ENCODE measurements around the gene HLA-DRA. TPM values are rescaled to one million over a fixed set of nuclear protein-coding genes. Genes with fewer than 3 reads are reported as not detected.
"Not testable (repeated sequence)": the region's sequence is repeated elsewhere in the genome, so short reads cannot be mapped to it uniquely, and the experiment has no call there.

Gene HLA-DRA
- total RNA-seq, 3 donors from 2014 or later: 14.2 to 37.3 (median 18.4) TPM

DNA sequence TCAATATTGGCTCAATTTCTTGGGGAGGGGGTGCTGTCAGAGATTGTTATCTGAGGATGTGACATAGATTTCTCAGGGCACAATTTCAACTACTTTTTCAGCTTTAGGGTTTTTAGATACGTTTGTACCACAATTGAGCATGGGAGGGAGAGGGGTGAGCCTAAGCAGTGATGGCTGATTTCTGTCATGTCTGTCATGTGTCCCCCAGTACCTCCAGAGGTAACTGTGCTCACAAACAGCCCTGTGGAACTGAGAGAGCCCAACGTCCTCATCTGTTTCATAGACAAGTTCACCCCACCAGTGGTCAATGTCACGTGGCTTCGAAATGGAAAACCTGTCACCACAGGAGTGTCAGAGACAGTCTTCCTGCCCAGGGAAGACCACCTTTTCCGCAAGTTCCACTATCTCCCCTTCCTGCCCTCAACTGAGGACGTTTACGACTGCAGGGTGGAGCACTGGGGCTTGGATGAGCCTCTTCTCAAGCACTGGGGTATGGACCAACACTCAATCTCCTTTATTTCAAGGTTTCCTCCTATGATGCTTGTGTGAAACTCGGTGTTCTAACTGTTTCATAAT lies 3.4 kb downstream of the HLA-DRA start:
- no peak overlapping the region for H3K4me3 Mint-ChIP-seq
- ATAC-seq: no peak

DNA sequence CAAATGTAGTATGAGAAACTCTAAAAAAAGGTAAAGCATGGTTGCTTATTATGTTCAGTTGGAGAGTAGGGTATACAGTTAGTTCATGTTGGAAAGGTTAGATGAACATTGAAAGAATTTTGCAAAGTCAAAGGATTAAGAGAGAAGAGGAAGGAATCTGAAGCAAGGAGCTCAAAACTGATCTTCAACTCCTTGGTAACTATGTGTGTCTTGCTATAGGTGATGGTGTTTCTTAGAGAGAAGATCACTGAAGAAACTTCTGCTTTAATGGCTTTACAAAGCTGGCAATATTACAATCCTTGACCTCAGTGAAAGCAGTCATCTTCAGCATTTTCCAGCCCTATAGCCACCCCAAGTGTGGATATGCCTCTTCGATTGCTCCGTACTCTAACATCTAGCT lies 4.7 kb downstream of the HLA-DRA start:
- no peak overlapping the region for H3K4me3 Mint-ChIP-seq
- ATAC-seq: no peak
- no peak for DNase-seq
- no peaks in the 10 kb centered on the region for H3K36me3 Mint-ChIP-seq (ENCODE audit: insufficient read depth)
- peaks cover 8% of the 10 kb centered on the region for H3K4me1 Mint-ChIP-seq (ENCODE audit: low read depth)
- peaks cover 22% of the 10 kb centered on the region for H3K27me3 Mint-ChIP-seq (ENCODE audit: low read depth)
- H3K9me3 Mint-ChIP-seq: no peaks in the 10 kb centered on the region

More for the DNA sequence above, 3.4 kb downstream of the HLA-DRA start:
- no peaks in the 10 kb centered on the region for H3K36me3 Mint-ChIP-seq (ENCODE audit: insufficient read depth)
- H3K9me3 Mint-ChIP-seq: no peaks in the 10 kb centered on the region
- H3K4me1 Mint-ChIP-seq (ENCODE audit: low read depth): peaks cover 12% of the 10 kb centered on the region
- DNase-seq: no peak
- peaks cover 20% of the 10 kb centered on the region for H3K27me3 Mint-ChIP-seq (ENCODE audit: low read depth)

DNA sequence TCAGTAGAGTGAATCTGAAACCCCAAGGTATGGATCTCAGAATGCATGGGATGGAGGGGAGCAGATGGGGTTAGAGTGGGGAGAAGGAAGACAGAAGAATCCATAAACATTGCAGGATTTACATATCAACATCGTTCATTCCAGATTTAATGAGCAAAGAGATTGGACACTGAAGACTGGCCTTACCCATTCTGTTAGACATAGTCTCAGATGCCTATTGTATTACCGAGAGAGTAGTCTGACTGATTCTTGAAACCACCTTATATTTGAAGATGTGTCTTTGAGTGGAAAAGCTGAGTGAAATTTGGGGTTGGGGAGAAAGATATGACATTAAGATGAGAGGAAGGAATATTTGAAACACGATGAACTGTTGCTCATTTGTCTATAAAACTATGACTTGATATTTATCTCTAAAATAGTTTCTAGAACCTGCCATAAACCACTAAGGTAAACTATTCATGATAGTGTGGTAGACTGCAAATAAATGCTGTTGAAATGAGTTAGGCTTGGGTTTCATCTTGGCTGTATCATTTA lies 5.7 kb downstream of the HLA-DRA start:
- Mint-ChIP-seq H3K36me3 (ENCODE audit: insufficient read depth) (no peaks in the 10 kb centered on the region), H3K27me3 (ENCODE audit: low read depth) (peaks cover 18% of the 10 kb centered on the region), H3K4me1 (ENCODE audit: low read depth) (peaks cover under 1% of the 10 kb centered on the region), H3K9me3 (no peaks in the 10 kb centered on the region), H3K4me3 (no peak overlapping the region)
- ATAC-seq: peak; percentile 51 to 61
- no peak for DNase-seq

DNA sequence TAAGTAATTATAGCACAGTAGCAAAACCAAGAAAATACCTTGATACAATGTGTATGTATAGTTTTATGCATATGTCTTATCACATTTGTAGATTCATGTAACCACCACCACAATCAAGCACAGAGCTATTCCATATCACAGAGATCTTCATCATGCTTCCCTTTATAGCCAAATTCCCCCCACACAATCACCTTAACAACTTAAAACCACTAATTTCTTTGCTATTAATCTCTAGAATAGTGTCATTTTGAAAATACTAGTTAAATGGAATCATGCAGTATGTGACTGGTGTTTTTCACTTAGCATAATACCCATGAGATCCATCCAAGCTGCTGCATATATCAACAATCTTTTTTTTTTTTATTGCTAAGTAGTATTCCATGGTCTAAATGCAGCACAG lies 8.2 kb downstream of the HLA-DRA start:
- H3K9me3 Mint-ChIP-seq: peaks cover 5% of the 10 kb centered on the region
- no peaks in the 10 kb centered on the region for H3K36me3 Mint-ChIP-seq (ENCODE audit: insufficient read depth)
- no peak for DNase-seq
- H3K27me3 Mint-ChIP-seq (ENCODE audit: low read depth): peaks cover 27% of the 10 kb centered on the region
- H3K4me3 Mint-ChIP-seq: no peak overlapping the region
- peak in 1 of 2 donors; percentile 38 for ATAC-seq
- H3K4me1 Mint-ChIP-seq (ENCODE audit: low read depth): no peaks in the 10 kb centered on the region

DNA sequence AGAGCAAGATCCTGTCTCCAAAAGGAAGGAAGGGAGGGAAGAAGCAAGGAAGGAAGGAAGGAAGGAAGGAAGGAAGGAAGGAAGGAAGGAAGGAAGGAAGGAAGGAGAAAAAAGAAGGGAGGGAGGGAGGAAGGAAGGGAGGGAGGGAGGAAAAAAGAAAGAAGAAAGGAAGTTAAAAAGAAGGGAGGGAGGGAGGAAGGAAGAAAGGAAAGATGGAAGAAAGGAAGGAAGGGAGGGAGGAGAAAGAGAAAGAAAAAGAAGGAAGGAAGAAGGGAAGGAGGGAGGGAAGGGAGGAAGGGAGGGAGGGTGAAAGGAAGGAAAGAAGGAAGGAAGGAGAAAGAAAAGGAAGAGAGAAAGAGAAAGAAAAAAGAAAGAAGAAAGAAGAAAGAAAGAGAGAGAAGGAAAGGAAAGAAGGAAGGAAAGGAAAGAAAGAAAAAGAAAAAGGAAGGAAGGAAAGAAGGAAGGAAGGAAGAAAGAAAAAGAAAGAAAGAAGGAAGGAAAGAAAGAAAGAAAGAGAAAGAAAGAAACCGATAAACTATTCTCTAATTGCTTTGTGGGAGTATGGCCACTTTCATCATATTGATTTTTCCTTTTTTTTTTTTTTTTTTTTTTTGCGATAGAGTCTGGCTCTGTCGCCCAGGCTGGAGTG lies 9.5 kb downstream of the HLA-DRA start:
- H3K9me3 Mint-ChIP-seq: peaks cover 5% of the 10 kb centered on the region
- DNase-seq (no peak), ATAC-seq (no peak)
- no peaks in the 10 kb centered on the region for H3K4me1 Mint-ChIP-seq (ENCODE audit: low read depth)
- no peaks in the 10 kb centered on the region for H3K36me3 Mint-ChIP-seq (ENCODE audit: insufficient read depth)
- H3K27me3 Mint-ChIP-seq (ENCODE audit: low read depth): peaks cover 31% of the 10 kb centered on the region
- no peak overlapping the region for H3K4me3 Mint-ChIP-seq

DNA sequence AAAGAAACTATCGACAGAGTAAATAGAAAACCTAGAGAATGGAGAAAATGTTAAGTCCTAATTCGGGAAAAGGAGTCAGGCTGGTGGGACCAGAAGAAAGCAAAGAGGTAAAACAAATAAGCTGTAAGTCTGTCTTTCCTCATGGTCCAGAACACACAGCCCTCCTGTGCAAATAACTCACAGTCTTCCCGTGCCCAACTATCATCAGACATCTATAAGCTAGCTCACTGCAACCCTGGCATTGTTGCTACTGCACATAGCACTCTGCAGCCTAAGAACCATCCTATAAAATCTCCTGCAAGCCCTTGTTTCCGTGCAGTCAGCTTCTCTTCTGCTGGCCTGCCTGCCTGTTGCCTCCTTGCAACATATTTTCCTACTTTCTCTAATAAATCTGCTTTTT lies 17.4 kb downstream of the HLA-DRA start:
- Mint-ChIP-seq H3K9me3 (peaks cover 4% of the 10 kb centered on the region), H3K27me3 (ENCODE audit: low read depth) (peaks cover 52% of the 10 kb centered on the region), H3K4me1 (ENCODE audit: low read depth) (peaks cover 3% of the 10 kb centered on the region), H3K4me3 (no peak overlapping the region), H3K36me3 (ENCODE audit: insufficient read depth) (no peaks in the 10 kb centered on the region)
- ATAC-seq (no peak), DNase-seq (no peak)

DNA sequence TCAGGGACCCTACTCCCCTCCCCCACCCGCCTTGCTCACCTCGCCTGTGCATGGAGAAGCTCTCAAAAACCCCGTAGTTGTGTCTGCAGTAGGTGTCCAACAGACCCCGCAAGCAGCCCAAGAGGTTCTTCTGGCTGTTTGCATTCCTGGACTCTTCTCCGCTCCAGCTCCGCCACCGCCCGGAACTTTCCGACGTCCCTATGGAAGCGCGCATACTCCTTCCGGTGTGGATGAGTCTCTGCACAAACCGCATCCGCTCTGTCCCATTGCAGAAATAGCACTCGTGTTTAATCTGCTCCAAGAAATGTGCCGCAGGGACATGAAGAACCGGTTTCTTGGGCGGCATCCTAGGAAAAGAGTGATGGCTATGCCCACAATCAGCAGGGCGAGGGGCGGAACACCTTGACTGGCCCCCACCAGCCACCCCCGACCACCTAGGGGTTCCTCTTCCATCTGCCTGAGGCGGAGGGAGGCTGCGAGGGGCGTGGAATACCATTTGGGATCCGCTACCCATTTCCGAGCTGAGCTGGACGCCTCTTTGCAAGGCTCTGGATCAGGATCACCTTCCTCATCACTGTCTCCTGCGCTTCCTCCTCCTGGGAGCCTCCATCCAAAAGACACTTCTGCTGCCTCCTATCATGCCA lies 20.2 kb downstream of the HLA-DRA start:
- Mint-ChIP-seq H3K36me3 (ENCODE audit: insufficient read depth) (no peaks in the 10 kb centered on the region), H3K4me3 (no peak overlapping the region), H3K27me3 (ENCODE audit: low read depth) (peaks cover 50% of the 10 kb centered on the region), H3K9me3 (peaks cover 4% of the 10 kb centered on the region), H3K4me1 (ENCODE audit: low read depth) (peaks cover 10% of the 10 kb centered on the region)
- ATAC-seq: no peak
- no peak for DNase-seq

DNA sequence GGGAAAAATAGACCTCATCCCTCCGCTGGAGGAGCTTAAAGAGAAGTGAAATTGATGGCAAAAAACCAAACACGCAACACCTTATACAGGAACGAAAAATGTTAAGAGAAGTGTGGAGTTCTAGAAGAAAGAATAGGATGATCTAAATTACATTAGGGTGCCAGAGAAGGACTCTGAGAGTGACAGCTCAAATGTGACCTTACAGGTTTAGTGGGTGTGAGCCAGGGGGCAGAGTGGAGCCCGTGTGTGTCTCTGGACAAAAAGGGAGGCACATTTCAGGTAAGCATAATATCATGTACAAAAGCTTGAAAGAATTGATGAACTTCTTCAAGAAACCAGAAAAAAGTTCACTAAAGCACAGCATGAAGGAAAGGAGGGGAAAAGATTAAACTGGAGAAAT lies 20.8 kb downstream of the HLA-DRA start:
- DNase-seq (no peak), ATAC-seq (no peak)
- peaks cover 10% of the 10 kb centered on the region for H3K9me3 Mint-ChIP-seq
- H3K4me3 Mint-ChIP-seq: peak overlapping the region; percentile 24
- H3K4me1 Mint-ChIP-seq (ENCODE audit: low read depth): peaks cover 10% of the 10 kb centered on the region
- peaks cover 54% of the 10 kb centered on the region for H3K27me3 Mint-ChIP-seq (ENCODE audit: low read depth)
- no peaks in the 10 kb centered on the region for H3K36me3 Mint-ChIP-seq (ENCODE audit: insufficient read depth)

DNA sequence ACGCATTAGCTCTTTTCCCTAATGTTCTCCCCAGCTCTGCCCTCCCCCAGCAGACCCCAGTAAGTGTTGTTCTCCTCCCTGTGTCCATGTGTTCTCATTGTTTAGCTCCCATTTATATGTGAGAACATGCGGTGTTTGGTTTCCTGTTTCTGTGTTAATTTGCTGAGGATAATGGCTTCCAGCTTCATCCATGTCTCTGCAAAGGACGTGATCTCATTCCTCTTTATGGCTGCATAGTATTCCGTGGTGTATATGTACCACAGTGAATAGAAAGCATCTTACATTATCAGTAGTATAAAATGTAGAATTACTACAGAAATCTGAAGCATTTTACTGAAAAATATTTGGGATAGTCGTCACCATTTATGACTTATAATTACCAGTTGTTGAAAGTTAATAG lies 21.8 kb downstream of the HLA-DRA start:
- ATAC-seq (no peak), DNase-seq (no peak)
- H3K4me3 Mint-ChIP-seq: no peak overlapping the region
- H3K27me3 Mint-ChIP-seq (ENCODE audit: low read depth): peaks cover 50% of the 10 kb centered on the region
- peaks cover 10% of the 10 kb centered on the region for H3K4me1 Mint-ChIP-seq (ENCODE audit: low read depth)
- H3K9me3 Mint-ChIP-seq: peaks cover 12% of the 10 kb centered on the region
- H3K36me3 Mint-ChIP-seq (ENCODE audit: insufficient read depth): no peaks in the 10 kb centered on the region

DNA sequence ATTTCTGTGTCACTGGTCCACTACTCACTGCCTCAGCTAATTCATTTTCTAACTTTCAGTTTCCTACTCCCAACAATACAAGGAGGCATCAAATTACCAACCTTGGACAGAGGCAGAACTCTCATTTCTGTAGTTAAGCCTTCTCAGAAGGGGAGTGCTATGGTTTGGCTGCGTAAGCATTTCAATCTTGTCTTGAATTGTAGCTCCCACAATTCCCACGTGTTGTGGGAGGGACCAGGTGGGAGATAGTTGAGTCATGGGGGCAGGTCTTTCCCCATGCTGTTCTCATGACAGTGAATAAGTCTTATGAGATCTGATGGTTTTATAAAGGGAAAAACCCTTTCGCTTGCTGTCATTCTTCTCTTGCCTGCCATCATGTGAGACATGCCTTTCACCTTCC lies 22.9 kb downstream of the HLA-DRA start:
- ATAC-seq (peak; percentile 89 to 96), DNase-seq (no peak)
- no peaks in the 10 kb centered on the region for H3K36me3 Mint-ChIP-seq (ENCODE audit: insufficient read depth)
- peaks cover 17% of the 10 kb centered on the region for H3K9me3 Mint-ChIP-seq
- no peak overlapping the region for H3K4me3 Mint-ChIP-seq
- H3K4me1 Mint-ChIP-seq (ENCODE audit: low read depth): peaks cover 10% of the 10 kb centered on the region
- H3K27me3 Mint-ChIP-seq (ENCODE audit: low read depth): peaks cover 47% of the 10 kb centered on the region

DNA sequence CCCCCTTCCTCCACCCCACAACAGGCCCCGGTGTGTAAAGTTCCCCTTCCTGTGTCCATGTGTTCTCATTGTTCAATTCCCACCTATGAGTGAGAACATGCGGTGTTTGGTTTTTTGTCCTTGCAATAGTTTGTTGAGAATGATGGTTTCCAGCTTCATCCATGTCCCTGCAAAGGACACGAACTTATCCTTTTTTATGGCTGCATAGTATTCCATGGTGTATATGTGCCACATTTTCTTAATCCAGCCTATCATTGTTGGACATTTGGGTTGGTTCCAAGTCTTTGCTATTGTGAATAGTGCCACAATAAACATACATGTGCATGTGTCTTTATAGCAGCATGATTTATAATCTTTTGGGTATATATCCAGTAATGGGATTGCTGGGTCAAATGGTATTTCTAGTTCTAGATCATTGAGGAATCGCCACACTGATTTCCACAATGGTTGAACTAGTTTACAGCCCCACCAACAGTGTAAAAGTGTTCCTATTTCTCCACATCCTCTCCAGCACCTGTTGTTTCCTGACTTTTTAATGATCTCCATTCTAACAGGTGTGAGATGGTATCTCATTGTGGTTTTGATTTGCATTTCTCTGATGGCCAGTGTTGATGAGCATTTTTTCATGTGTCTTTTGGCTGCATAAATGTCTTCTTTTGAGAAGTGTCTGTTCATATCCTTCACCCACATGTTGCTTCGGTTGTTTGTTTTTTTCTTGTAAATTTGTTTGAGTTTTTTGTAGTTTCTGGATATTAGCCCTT lies 28.2 kb downstream of the HLA-DRA start:
- not testable (repeated sequence) for ATAC-seq

DNA sequence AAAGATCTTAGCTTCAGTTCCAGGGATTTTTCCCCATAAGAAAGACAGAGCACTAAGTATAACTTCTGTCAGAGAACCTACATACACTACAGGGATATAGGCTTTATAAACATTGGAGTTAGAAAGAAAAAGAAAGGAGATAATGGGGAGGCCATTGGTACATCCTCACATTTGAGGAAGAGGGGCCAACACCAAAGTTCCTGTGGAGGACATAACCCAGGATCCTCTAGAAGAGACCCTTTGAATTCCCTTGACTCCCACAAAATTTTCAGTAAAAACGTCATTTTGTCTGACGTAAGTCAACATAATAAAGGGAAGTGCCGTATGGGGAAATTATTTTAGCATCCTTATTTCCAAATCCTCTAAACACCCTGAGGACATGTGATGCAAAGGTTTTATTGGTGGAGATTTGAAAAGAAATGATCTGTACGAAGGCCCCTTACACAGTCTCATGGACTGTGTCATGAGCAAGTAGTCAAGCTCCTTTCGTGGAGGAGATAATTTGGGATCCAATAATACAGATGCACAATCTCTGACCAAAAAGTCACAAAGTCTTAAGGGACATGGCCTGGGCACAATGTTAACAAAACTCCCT lies 33.2 kb downstream of the HLA-DRA start:
- H3K9me3 Mint-ChIP-seq: no peaks in the 10 kb centered on the region
- DNase-seq (no peak), ATAC-seq (no peak)
- peaks cover 2% of the 10 kb centered on the region for H3K4me1 Mint-ChIP-seq (ENCODE audit: low read depth)
- H3K27me3 Mint-ChIP-seq (ENCODE audit: low read depth): peaks cover 30% of the 10 kb centered on the region
- H3K4me3 Mint-ChIP-seq: no peak overlapping the region
- no peaks in the 10 kb centered on the region for H3K36me3 Mint-ChIP-seq (ENCODE audit: insufficient read depth)

More for the DNA sequence above, 28.2 kb downstream of the HLA-DRA start:
- H3K4me1 Mint-ChIP-seq (ENCODE audit: low read depth); H3K36me3 Mint-ChIP-seq (ENCODE audit: insufficient read depth); DNase-seq; H3K4me3 Mint-ChIP-seq: not testable (repeated sequence)
- Mint-ChIP-seq H3K9me3 (peaks cover 17% of the 10 kb centered on the region), H3K27me3 (ENCODE audit: low read depth) (peaks cover 29% of the 10 kb centered on the region)

DNA sequence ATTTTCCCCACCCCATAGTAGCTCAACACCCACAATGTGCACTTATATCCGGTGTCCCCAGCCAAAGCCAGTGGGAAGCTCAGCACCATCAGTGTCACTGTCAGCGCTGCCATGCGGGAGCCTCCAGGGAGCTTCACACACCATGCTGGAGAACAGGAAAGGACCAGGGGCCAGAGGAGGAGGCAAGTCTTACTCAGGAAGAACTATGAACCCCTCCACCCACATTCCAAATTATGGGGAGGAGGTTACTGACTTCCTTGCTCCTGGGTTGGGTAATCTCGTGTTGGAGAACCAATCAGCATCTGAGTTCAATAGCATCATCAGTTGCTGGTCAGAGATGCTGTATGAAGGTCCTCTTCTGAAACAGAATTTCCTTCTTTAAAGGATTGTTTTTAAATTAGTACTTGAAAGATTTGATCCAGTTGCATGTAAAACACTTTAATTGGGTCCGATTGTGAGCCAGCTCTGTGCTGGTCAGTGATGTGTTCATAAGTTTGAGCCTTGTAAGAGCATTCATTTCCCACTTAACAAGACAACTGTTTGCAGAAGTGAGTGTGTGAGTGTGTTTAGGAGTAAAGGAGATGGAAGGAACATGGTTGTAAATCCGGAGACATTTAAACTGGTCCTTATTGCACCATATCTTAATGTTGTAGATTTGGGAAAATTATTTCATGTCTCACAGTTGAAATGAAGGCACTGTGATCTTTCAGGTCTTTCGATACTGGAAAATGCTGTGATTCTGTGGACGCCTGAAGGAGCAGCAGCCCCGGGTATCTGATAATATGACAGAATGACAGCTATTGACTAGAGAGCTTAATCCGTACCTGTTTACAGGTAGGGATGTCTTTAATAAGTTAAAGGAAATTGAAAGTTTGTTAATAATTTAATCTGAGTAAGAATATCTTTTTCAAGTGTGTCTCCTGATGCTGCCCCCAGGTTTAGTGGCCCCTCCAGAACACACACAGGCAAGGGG lies 34.0 kb downstream of the HLA-DRA start:
- H3K4me3 Mint-ChIP-seq; H3K36me3 Mint-ChIP-seq (ENCODE audit: insufficient read depth); H3K9me3 Mint-ChIP-seq; DNase-seq; H3K4me1 Mint-ChIP-seq (ENCODE audit: low read depth): not testable (repeated sequence)
- H3K27me3 Mint-ChIP-seq (ENCODE audit: low read depth): peaks cover 30% of the 10 kb centered on the region
- ATAC-seq: peak; percentile 78 to 89

Data from activated T-cell treated with anti-CD3 and anti-CD28 coated beads, Interleukin-2, amount 50 U/mL, for 4 hours (primary cell).